Measurements from ENCODE around the gene TMEM47.

TMEM47 gene

DNA sequence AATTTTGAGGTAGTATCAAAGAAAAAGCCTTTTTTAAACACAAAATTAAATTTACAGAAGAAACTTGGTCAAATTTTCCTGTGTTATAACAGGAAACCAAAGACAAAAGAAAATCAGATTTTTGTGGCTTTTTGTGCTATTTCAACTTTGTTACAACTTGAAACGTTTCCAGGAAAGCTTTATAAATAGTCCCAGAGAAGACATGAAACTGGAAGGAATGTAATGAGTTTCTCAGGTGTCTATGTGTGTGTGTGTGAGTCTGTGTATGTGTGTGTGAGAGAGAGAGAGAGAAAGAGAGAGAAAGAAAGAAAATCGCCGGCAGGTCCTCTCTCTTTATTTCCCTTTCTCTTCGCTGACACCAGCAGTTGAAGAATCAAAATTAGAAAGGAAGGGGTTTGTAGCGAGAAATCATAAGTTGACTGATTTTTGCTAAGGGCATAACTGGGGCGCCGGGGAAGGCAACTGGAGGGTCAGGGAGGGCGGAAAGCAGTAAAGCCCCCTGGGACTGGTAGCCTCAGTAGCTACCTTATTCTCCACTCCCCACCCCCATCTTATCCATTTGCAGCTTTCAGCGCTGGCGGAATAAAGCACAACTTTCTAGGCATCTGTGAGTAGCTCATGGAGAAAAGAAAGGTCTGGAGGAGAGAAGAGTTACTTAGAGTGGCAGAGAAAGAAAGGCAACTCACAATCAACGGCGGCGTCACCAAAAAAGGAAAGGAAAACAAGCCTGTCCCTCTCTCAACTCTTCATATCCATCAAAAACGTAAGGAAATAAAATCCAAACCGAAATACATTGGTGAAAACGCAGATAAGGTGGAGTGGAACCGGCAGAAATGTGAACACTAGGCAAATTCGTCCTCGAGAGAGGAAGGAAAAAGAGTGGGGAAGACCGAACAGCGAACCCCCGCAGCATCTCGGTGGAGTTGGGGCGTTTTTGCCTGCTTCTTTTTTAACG, 1.3 kb downstream of the TMEM47 start:
- Histone ChIP-seq H3K36me3 (ENCODE audit: insufficient read depth, insufficient read length, low read length) (no peaks in the 10 kb centered on the region), H3K9ac (ENCODE audit: insufficient read length, low read depth) (peak overlapping the region; percentile 67), H3K27me3 (ENCODE audit: insufficient read depth, insufficient read length) (peaks cover 23% of the 10 kb centered on the region), H3K4me1 (ENCODE audit: insufficient read depth, insufficient read length) (no peaks in the 10 kb centered on the region), H3K9me3 (ENCODE audit: insufficient read depth, low read length) (no peaks in the 10 kb centered on the region), H3K4me3 (ENCODE audit: insufficient read length, low read depth) (peak overlapping the region; percentile 56)
- no peak for DNase-seq (ENCODE audit: low read depth, low spot score)
- TF ChIP-seq SUZ12 (IDR thresholded peaks at IDR 0.05; ENCODE audit: extremely low read depth, insufficient read depth, insufficient read length) (no peak), YY1 (IDR thresholded peaks at IDR 0.05; ENCODE audit: insufficient read depth, insufficient read length) (no peak), ZNF274 (IDR thresholded peaks at IDR 0.05; ENCODE audit: low read depth, low read length) (no peak)

DNA sequence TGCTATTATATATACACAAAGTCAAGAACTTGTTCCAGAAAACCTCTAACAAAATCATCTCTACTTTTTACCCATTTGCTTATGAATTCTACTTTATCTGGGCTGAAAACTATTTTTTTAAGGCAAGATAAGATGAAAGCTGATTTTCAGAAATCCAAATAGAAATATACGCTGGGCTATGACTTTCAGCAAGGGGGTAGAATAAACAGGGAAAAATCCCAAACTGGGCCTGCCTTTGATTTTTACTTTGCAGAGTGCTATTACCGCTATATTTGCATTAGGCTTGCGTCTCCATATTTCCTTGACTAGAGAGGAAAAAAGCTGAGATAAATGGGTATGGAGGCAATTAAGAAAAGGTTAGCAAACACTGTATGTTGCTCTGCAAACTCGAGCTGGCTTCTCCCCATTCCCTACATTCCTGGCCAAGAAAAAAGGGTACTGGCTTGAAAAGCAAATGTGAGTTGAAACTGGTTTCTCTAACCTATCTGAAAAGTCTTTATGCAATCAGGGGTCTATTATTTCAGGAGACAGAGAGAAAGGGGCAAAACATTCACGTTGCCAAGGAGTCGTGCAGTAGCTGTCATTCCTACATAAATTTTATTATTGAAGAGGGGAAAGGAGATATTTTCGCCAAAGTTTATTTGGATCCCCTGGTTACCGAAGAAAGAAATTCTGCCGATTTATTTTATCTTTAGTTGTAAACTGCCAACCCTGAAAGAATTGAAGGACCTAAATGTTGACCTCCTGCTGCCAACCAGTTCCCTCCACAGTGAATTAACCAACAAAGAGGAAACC, 2.2 kb downstream of the TMEM47 start:
- DNase-seq (ENCODE audit: low read depth, low spot score) = no peak
- Histone ChIP-seq H3K27me3 (ENCODE audit: insufficient read depth, insufficient read length) (peaks cover 23% of the 10 kb centered on the region), H3K36me3 (ENCODE audit: insufficient read depth, insufficient read length, low read length) (no peaks in the 10 kb centered on the region), H3K9me3 (ENCODE audit: insufficient read depth, low read length) (no peaks in the 10 kb centered on the region), H3K4me3 (ENCODE audit: insufficient read length, low read depth) (no peak overlapping the region), H3K4me1 (ENCODE audit: insufficient read depth, insufficient read length) (no peaks in the 10 kb centered on the region), H3K9ac (ENCODE audit: insufficient read length, low read depth) (no peak overlapping the region)
- TF ChIP-seq SUZ12 (IDR thresholded peaks at IDR 0.05; ENCODE audit: extremely low read depth, insufficient read depth, insufficient read length) (no peak), YY1 (IDR thresholded peaks at IDR 0.05; ENCODE audit: insufficient read depth, insufficient read length) (no peak), ZNF274 (IDR thresholded peaks at IDR 0.05; ENCODE audit: low read depth, low read length) (no peak)

DNA sequence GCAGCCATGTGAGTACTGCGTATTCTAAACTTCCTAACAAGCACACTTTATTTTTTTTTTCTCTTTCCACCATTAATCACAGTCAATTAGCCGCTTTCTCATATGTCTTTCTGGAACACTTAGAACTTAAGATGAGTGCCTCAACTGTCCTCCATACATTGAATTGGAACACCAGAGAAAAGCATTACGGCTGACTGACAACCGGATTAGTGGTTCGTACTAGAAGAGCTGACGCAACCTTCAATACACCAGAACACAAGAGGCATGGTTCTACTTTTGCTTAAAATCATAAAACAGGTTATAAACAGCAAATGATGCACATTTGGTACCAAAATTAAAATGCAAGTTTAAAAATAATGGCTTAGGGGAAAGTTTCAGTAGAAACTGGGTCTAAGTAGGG, 3.3 kb downstream of the TMEM47 start:
- H3K4me1 ChIP-seq (ENCODE audit: insufficient read depth, insufficient read length) = no peaks in the 10 kb centered on the region
- no peaks in the 10 kb centered on the region for H3K36me3 ChIP-seq (ENCODE audit: insufficient read depth, insufficient read length, low read length)
- H3K9me3 ChIP-seq (ENCODE audit: insufficient read depth, low read length) = peaks cover 3% of the 10 kb centered on the region; the same call in 1 of the 2 replicates
- no peak overlapping the region for H3K9ac ChIP-seq (ENCODE audit: insufficient read length, low read depth)
- no peak for DNase-seq (ENCODE audit: low read depth, low spot score)
- H3K4me3 ChIP-seq (ENCODE audit: insufficient read length, low read depth) = no peak overlapping the region
- TF ChIP-seq ZNF274 (IDR thresholded peaks at IDR 0.05; ENCODE audit: low read depth, low read length) (no peak), SUZ12 (IDR thresholded peaks at IDR 0.05; ENCODE audit: extremely low read depth, insufficient read depth, insufficient read length) (no peak)
- H3K27me3 ChIP-seq (ENCODE audit: insufficient read depth, insufficient read length) = peaks cover 23% of the 10 kb centered on the region

DNA sequence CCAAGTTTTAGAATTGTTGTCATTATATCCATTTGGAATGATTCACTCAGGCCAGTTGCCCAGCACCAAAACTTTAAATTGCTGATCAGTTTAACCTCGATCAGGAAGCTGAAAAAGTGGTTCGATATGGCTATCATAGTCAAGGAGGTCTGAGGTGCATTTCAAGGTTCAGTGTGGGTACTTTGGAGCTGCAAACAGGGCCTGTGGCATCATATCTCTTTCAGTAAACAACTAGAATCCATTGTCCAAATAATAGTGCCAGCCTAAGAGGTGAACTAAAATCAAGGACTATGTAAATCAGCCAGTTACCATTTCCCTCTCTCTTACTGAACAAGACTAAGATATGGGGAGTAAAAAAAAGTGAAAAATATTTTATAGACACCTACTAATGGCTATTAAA, 14.2 kb downstream of the TMEM47 start:
- no peak overlapping the region for H3K9ac ChIP-seq (ENCODE audit: insufficient read length, low read depth)
- no peaks in the 10 kb centered on the region for H3K9me3 ChIP-seq (ENCODE audit: insufficient read depth, low read length)
- H3K27me3 ChIP-seq (ENCODE audit: insufficient read depth, insufficient read length) = no peaks in the 10 kb centered on the region
- no peaks in the 10 kb centered on the region for H3K4me1 ChIP-seq (ENCODE audit: insufficient read depth, insufficient read length)
- H3K4me3 ChIP-seq (ENCODE audit: insufficient read length, low read depth) = no peak overlapping the region
- H3K36me3 ChIP-seq (ENCODE audit: insufficient read depth, insufficient read length, low read length) = no peaks in the 10 kb centered on the region
- no peak for TF ChIP-seq ZNF274 (IDR thresholded peaks at IDR 0.05; ENCODE audit: low read depth, low read length)
- no peak for TF ChIP-seq SUZ12 (IDR thresholded peaks at IDR 0.05; ENCODE audit: extremely low read depth, insufficient read depth, insufficient read length)
- TF ChIP-seq YY1 (IDR thresholded peaks at IDR 0.05; ENCODE audit: insufficient read depth, insufficient read length) = no peak
- DNase-seq (ENCODE audit: low read depth, low spot score) = no peak

DNA sequence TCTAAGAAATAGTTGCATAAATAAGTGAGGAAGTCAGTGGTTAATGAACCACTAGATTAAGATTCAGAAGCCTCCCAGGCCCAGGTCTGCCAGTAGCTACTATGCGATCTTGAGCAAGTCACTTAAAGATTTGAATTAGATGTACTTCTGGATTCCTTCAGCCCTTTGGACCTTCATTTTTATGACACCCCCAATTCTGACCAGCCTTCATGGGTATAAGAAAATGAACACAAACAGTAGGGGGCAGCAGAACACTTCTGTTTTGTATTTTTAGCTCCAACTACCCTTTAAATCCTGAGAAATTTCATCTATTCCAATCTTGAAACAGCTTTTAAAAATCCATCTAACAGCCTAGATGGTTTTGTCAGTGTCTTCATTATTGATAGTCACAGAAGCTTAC, 19.0 kb downstream of the TMEM47 start:
- Histone ChIP-seq H3K9me3 (ENCODE audit: insufficient read depth, low read length) (no peaks in the 10 kb centered on the region), H3K27me3 (ENCODE audit: insufficient read depth, insufficient read length) (no peaks in the 10 kb centered on the region), H3K9ac (ENCODE audit: insufficient read length, low read depth) (no peak overlapping the region), H3K36me3 (ENCODE audit: insufficient read depth, insufficient read length, low read length) (no peaks in the 10 kb centered on the region), H3K4me3 (ENCODE audit: insufficient read length, low read depth) (no peak overlapping the region), H3K4me1 (ENCODE audit: insufficient read depth, insufficient read length) (no peaks in the 10 kb centered on the region)
- DNase-seq (ENCODE audit: low read depth, low spot score) = no peak
- TF ChIP-seq SUZ12 (IDR thresholded peaks at IDR 0.05; ENCODE audit: extremely low read depth, insufficient read depth, insufficient read length) = no peak
- no peak for TF ChIP-seq YY1 (IDR thresholded peaks at IDR 0.05; ENCODE audit: insufficient read depth, insufficient read length)
- TF ChIP-seq ZNF274 (IDR thresholded peaks at IDR 0.05; ENCODE audit: low read depth, low read length) = no peak

DNA sequence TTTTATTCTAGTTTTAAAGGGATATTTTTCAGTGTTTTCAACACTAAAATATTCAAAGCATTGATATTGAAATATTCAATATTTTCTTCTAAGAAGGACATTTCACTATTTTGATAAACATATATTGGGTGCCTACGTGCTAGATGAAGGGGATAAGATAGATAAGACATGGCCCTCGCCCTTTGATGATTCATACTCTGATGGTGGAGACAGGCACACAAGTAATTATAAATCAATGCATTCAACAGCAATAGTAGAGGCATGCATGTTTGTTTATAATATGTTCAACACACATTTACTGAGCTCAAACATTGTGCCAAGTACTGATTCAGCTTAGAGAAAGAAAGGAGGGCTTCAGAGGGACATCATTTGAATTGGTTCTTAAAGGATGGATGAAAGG, 22.7 kb downstream of the TMEM47 start:
- no peak for TF ChIP-seq SUZ12 (IDR thresholded peaks at IDR 0.05; ENCODE audit: extremely low read depth, insufficient read depth, insufficient read length)
- no peak for TF ChIP-seq YY1 (IDR thresholded peaks at IDR 0.05; ENCODE audit: insufficient read depth, insufficient read length)
- TF ChIP-seq ZNF274 (IDR thresholded peaks at IDR 0.05; ENCODE audit: low read depth, low read length) = no peak
- H3K36me3 ChIP-seq (ENCODE audit: insufficient read depth, insufficient read length, low read length) = no peaks in the 10 kb centered on the region
- DNase-seq (ENCODE audit: low read depth, low spot score) = no peak
- H3K9me3 ChIP-seq (ENCODE audit: insufficient read depth, low read length) = no peaks in the 10 kb centered on the region
- H3K9ac ChIP-seq (ENCODE audit: insufficient read length, low read depth) = no peak overlapping the region
- no peak overlapping the region for H3K4me3 ChIP-seq (ENCODE audit: insufficient read length, low read depth)
- H3K27me3 ChIP-seq (ENCODE audit: insufficient read depth, insufficient read length) = no peaks in the 10 kb centered on the region
- no peaks in the 10 kb centered on the region for H3K4me1 ChIP-seq (ENCODE audit: insufficient read depth, insufficient read length)

DNA sequence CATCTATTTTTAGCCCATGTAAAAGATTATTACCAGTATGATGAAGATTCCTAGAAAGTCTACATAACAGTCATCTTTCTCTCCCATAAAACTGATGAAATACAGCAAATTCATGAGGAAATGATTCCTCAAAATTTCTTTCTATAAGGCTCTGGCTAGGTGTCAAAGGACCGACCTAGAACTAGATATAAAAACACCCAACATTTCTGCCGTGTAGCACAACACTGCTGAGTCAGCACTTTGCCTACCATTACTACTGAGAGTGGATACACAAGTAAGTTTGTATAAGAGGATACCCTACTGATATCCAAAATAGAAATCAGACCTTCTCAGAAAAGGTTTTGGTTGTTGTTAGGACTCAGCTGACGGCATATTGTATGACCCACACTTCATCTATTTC, 24.7 kb downstream of the TMEM47 start:
- H3K4me3 ChIP-seq (ENCODE audit: insufficient read length, low read depth) = no peak overlapping the region
- no peaks in the 10 kb centered on the region for H3K36me3 ChIP-seq (ENCODE audit: insufficient read depth, insufficient read length, low read length)

More for the DNA sequence above, 24.7 kb downstream of the TMEM47 start:
- Histone ChIP-seq H3K9ac (ENCODE audit: insufficient read length, low read depth) (no peak overlapping the region), H3K27me3 (ENCODE audit: insufficient read depth, insufficient read length) (no peaks in the 10 kb centered on the region), H3K4me1 (ENCODE audit: insufficient read depth, insufficient read length) (no peaks in the 10 kb centered on the region), H3K9me3 (ENCODE audit: insufficient read depth, low read length) (no peaks in the 10 kb centered on the region)
- no peak for TF ChIP-seq ZNF274 (IDR thresholded peaks at IDR 0.05; ENCODE audit: low read depth, low read length)
- no peak for TF ChIP-seq YY1 (IDR thresholded peaks at IDR 0.05; ENCODE audit: insufficient read depth, insufficient read length)
- TF ChIP-seq SUZ12 (IDR thresholded peaks at IDR 0.05; ENCODE audit: extremely low read depth, insufficient read depth, insufficient read length) = no peak
- no peak for DNase-seq (ENCODE audit: low read depth, low spot score)
